CD4-positive, alpha-beta T cell treated with Interleukin-10 for 1 hour (primary cell): ENCODE data around the gene NXPH3.

Source experiments
- DNase-seq: peaks from one replicate; pipeline ENCODE4 v3.0.0-alpha.2; 2020

Gene NXPH3

GRCh38 chr17:49576917-49577649 is 1.4 kb downstream of the NXPH3 start:
- no peak for DNase-seq

- no peak for DNase-seq
These were observed 1.9 kb downstream of the NXPH3 start for GRCh38 chr17:49577650-49577934.

GRCh38 chr17:49577963-49578362 is 2.3 kb downstream of the NXPH3 start:
- DNase-seq, result no peak

- DNase-seq, result no peak
These were observed 2.7 kb downstream of the NXPH3 start for GRCh38 chr17:49578414-49578813.

GRCh38 chr17:49578952-49579500 is 3.4 kb downstream of the NXPH3 start:
- no peak for DNase-seq

- DNase-seq, result no peak
These were observed 3.9 kb downstream of the NXPH3 start for GRCh38 chr17:49579522-49579921.

- no peak for DNase-seq
These were observed 4.5 kb downstream of the NXPH3 start for GRCh38 chr17:49580055-49580721.

- no peak for DNase-seq
These were observed 5.4 kb downstream of the NXPH3 start for GRCh38 chr17:49580981-49581647.

- no peak for DNase-seq
These were observed 6.0 kb downstream of the NXPH3 start for GRCh38 chr17:49581648-49581998.

- no peak for DNase-seq
These were observed 6.5 kb downstream of the NXPH3 start for GRCh38 chr17:49582055-49582722.

GRCh38 chr17:49582789-49583188 is 7.1 kb downstream of the NXPH3 start:
- no peak for DNase-seq

GRCh38 chr17:49583226-49583625 is 7.6 kb downstream of the NXPH3 start:
- no peak for DNase-seq

GRCh38 chr17:49583889-49584288 is 8.2 kb downstream of the NXPH3 start:
- no peak for DNase-seq

- DNase-seq, result no peak
These were observed 9.9 kb downstream of the NXPH3 start for GRCh38 chr17:49585422-49586027.

GRCh38 chr17:49587366-49588073 is 11.8 kb downstream of the NXPH3 start:
- no peak for DNase-seq

GRCh38 chr17:49588312-49588711 is 12.6 kb downstream of the NXPH3 start:
- DNase-seq, result no peak

- DNase-seq, result no peak
These were observed 13.3 kb downstream of the NXPH3 start for GRCh38 chr17:49588726-49589576.

GRCh38 chr17:49589577-49589927 is 13.9 kb downstream of the NXPH3 start:
- no peak for DNase-seq

GRCh38 chr17:49590874-49591273 is 15.2 kb downstream of the NXPH3 start:
- no peak for DNase-seq

- DNase-seq, result no peak
These were observed 16.6 kb downstream of the NXPH3 start for GRCh38 chr17:49592263-49592662.

- no peak for DNase-seq
These were observed 19.7 kb downstream of the NXPH3 start for GRCh38 chr17:49595328-49595727.

GRCh38 chr17:49595980-49596379 is 20.3 kb downstream of the NXPH3 start:
- DNase-seq, result no peak
